Measurements from ENCODE around the gene IMMP2L.
"Not testable (repeated sequence)": the region's sequence is repeated elsewhere in the genome, so short reads cannot be mapped to it uniquely, and the experiment has no call there.

Gene IMMP2L

GRCh38 chr7:110974441-110974840 lies 587.9 kb downstream of the IMMP2L start:
- DNase-seq = no peak

GRCh38 chr7:110973196-110973990 lies 588.9 kb downstream of the IMMP2L start:
- no peak for DNase-seq

- peak; percentile 50 for DNase-seq
Measured at GRCh38 chr7:110964775-110965174, 597.5 kb downstream of the IMMP2L start.

GRCh38 chr7:110962826-110963225 lies 599.5 kb downstream of the IMMP2L start:
- no peak for DNase-seq

- peak; percentile 47 for DNase-seq
Measured at GRCh38 chr7:110962374-110962773, 599.9 kb downstream of the IMMP2L start.

- DNase-seq = peak; percentile 69
Measured at GRCh38 chr7:110960811-110961210, 601.5 kb downstream of the IMMP2L start.

- no peak for DNase-seq
Measured at GRCh38 chr7:110948280-110948679, 614.0 kb downstream of the IMMP2L start.

- DNase-seq = no peak
Measured at GRCh38 chr7:110947408-110947807, 614.9 kb downstream of the IMMP2L start.

- no peak for DNase-seq
Measured at GRCh38 chr7:110944966-110945644, 617.2 kb downstream of the IMMP2L start.

GRCh38 chr7:110944448-110944847 lies 617.8 kb downstream of the IMMP2L start:
- DNase-seq = no peak

- peak; percentile 76 for DNase-seq
Measured at GRCh38 chr7:110943701-110944345, 618.5 kb downstream of the IMMP2L start.

- DNase-seq = no peak
Measured at GRCh38 chr7:110941385-110941784, 620.9 kb downstream of the IMMP2L start.

GRCh38 chr7:110940756-110941155 lies 621.5 kb downstream of the IMMP2L start:
- no peak for DNase-seq

- peak; percentile 17 for DNase-seq
Measured at GRCh38 chr7:110938165-110938564, 624.1 kb downstream of the IMMP2L start.

GRCh38 chr7:110936665-110937064 lies 625.6 kb downstream of the IMMP2L start:
- DNase-seq = not testable (repeated sequence)

GRCh38 chr7:110929480-110930249 lies 632.6 kb downstream of the IMMP2L start:
- no peak for DNase-seq

- DNase-seq = peak; percentile 50
Measured at GRCh38 chr7:110922906-110923305, 639.4 kb downstream of the IMMP2L start.

GRCh38 chr7:110921595-110922151 lies 640.6 kb downstream of the IMMP2L start:
- DNase-seq = no peak

GRCh38 chr7:110918949-110919548 lies 643.2 kb downstream of the IMMP2L start:
- DNase-seq = no peak

- DNase-seq = no peak
Measured at GRCh38 chr7:110914263-110914662, 648.0 kb downstream of the IMMP2L start.

- no peak for DNase-seq
Measured at GRCh38 chr7:110911632-110912031, 650.7 kb downstream of the IMMP2L start.

- DNase-seq = no peak
Measured at GRCh38 chr7:110909117-110909516, 653.2 kb downstream of the IMMP2L start.

Data from fibroblast of skin of scalp (primary cell).